Spleen (tissue), 11 donors: ENCODE results near the gene PARD3B. TPM values are rescaled to one million over a fixed set of nuclear protein-coding genes. Genes with fewer than 3 reads are reported as not detected.

Source experiments
- DNase-seq: peaks from one replicate; pipeline ENCODE4 v3.0.0-alpha.2; 2020
- H3K27ac ChIP-seq, 8 donors: fragments of 200-600 bp; sonication (generic) in 7 of 8; 1 replicate in 4 of 8; 2 replicates in 4 of 8; pipeline versions ENCODE4 v1.5.0 to v1.8.0; 2016 to 2021; ENCODE audit warnings: inconsistent platforms in 4 of 8, mild to moderate bottlenecking in 4 of 8, moderate library complexity in 1 of 8
- H3K27me3 ChIP-seq, 7 donors: fragments of 200-600 bp; sonication (generic) in 6 of 7; replicated peaks in 1 of 7; 1 replicate in 4 of 7; 2 replicates in 3 of 7; pipeline versions ENCODE4 v1.5.0 to v1.8.0; 2016 to 2021; ENCODE audit warnings: inconsistent platforms in 3 of 7, mild to moderate bottlenecking in 1 of 7
- H3K36me3 ChIP-seq, 6 donors: fragments of 200-600 bp; sonication (generic) in 5 of 6; 1 replicate in 4 of 6; 2 replicates in 2 of 6; pipeline versions ENCODE4 v1.5.0 to v1.8.0; 2016 to 2021; ENCODE audit warnings: inconsistent platforms in 2 of 6
- H3K4me1 ChIP-seq, 6 donors: fragments of 200-600 bp; sonication (generic) in 5 of 6; 1 replicate in 3 of 6; 2 replicates in 3 of 6; pipeline versions ENCODE4 v1.5.0 to v1.8.0; 2016 to 2021; ENCODE audit warnings: inconsistent platforms in 3 of 6
- H3K4me3 ChIP-seq, 8 donors: fragments of 200-600 bp; sonication (generic) in 7 of 8; 1 replicate in 4 of 8; 2 replicates in 4 of 8; pipeline versions ENCODE4 v1.5.0 to v1.8.0; 2016 to 2021; ENCODE audit warnings: inconsistent platforms in 4 of 8, mild to moderate bottlenecking in 4 of 8, moderate library complexity in 2 of 8
- H3K9me3 ChIP-seq, 8 donors: fragments of 200-600 bp; sonication (generic) in 7 of 8; 1 replicate in 4 of 8; 2 replicates in 4 of 8; pipeline versions ENCODE4 v1.5.0 to v1.8.0; 2016 to 2021; ENCODE audit warnings: inconsistent platforms in 4 of 8
- POLR2A ChIP-seq, 3 donors: fragments of 450-650 bp; IDR thresholded peaks; one replicate each; pipeline ENCODE4 v1.5.1; 2017; ENCODE audit warnings: antibody characterized with exemption in 3 of 3, mild to moderate bottlenecking in 1 of 3
- POLR2AphosphoS5 ChIP-seq, 3 donors: sonication (generic); formaldehyde crosslinking; IDR thresholded peaks; one replicate each; pipeline ENCODE4 v1.5.1; 2017; ENCODE audit warnings: antibody characterized with exemption in 3 of 3
- WGBS, 5 donors: extraction: QIAGEN DNeasy Blood & Tissue Kit in 3 of 5; methylation state at CpG; one replicate each; pipeline versions ENCODE4 v1.1.5 to v1.1.7; 2013 to 2018; 5-methylcytosine and 5-hydroxymethylcytosine counted together
- intact Hi-C: fragments of 100-400 bp; cut with DNase I; formaldehyde crosslinking; loops from one replicate; pipeline ENCODE4 v1.15.0; 2023; ENCODE audit warnings: low total_unique reads
- polyA plus RNA-seq, 3 donors: library from polyadenylated mRNA; stranded (reverse); fragments of 200-250 nt; gene quantifications; one replicate each; pipeline ENCODE4 v1.2.1, GENCODE V29; 2013
- total RNA-seq, 7 donors: library from RNA; depleted of rRNA in 3 of 7; stranded (reverse); fragments of >200 nt in 3 of 7; fragmentation: NEBNext Ultra II Directional in 4 of 7; extraction: Animal tissue kit (Norgen Biotek cat#: 25700) in 4 of 7; gene quantifications; one replicate each; pipeline versions ENCODE4 v1.1.0 to v1.2.1, GENCODE V29; 2016 to 2021
- TF ChIP-seq, protein P1 (sequence below), 11 experiments: fragments of 200-600 bp in 7 of 11; fragments of 450-650 bp in 4 of 11; sonication (generic) in 4 of 11; IDR thresholded peaks in 8 of 11; conservative IDR thresholded peaks in 3 of 11; 1 replicate in 7 of 11; 2 replicates in 4 of 11; pipeline versions ENCODE4 v1.4.0 to v1.8.0; 2016 to 2021; ENCODE audit warnings: antibody characterized with exemption in 11 of 11, inconsistent platforms in 4 of 11, mild to moderate bottlenecking in 1 of 11
- donor health status: healthy with polysubstance abuse.
- donor health status: DM: no; HTN: no; CAD: no; lungs with moderate emphysema.
- donor health status: DM: no; HTN: no; CAD: no.
- donor health status: Bipolar disorder and iron deficiency.
- donor health status: healthy.
- donor health status: DM: no; HTN: no; CAD: no.
- donor health status: DM: yes; HTN: yes; CAD: no.

The PARD3B gene
- total and polyA plus RNA-seq, 10 donors = 0.85 to 27.8 (median 14.7) TPM

DNA sequence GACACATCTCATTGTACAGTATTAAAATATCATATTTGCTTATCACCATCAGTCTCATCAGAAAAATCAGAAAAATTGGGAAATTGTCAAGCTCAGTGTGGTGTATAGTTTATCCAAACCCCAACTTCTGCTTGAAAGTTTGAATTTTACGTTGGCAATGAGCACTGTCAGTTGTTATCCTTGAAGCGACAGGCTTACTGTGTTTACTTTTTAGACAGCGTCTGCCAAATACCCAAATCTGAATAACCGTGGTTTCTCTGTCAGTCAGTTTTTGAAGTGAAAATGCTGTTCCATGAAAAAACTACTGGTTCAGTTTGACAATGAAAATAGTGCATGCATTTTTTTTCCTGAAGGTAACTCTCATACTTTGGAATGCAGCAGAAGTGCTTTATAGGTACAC, 70.2 kb downstream of the PARD3B start:
- no peak for DNase-seq
- TF ChIP-seq POLR2A (IDR thresholded peaks at IDR 0.05) (no peak), POLR2AphosphoS5 (IDR thresholded peaks at IDR 0.05) (no peak)
- TF ChIP-seq, protein P1, sequence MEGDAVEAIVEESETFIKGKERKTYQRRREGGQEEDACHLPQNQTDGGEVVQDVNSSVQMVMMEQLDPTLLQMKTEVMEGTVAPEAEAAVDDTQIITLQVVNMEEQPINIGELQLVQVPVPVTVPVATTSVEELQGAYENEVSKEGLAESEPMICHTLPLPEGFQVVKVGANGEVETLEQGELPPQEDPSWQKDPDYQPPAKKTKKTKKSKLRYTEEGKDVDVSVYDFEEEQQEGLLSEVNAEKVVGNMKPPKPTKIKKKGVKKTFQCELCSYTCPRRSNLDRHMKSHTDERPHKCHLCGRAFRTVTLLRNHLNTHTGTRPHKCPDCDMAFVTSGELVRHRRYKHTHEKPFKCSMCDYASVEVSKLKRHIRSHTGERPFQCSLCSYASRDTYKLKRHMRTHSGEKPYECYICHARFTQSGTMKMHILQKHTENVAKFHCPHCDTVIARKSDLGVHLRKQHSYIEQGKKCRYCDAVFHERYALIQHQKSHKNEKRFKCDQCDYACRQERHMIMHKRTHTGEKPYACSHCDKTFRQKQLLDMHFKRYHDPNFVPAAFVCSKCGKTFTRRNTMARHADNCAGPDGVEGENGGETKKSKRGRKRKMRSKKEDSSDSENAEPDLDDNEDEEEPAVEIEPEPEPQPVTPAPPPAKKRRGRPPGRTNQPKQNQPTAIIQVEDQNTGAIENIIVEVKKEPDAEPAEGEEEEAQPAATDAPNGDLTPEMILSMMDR (IDR thresholded peaks at IDR 0.05 in 8 of 11, conservative IDR thresholded peaks at IDR 0.05 in 3 of 11) = no peak
- H3K27me3 ChIP-seq = no peaks in the 10 kb centered on the region
- H3K4me3 ChIP-seq = no peak overlapping the region
- WGBS, 5 donors = 84 to 97% (median 92%) methylated on average over 4 of the region's 4 CpGs
- no peak overlapping the region for H3K27ac ChIP-seq
- no peaks in the 10 kb centered on the region for H3K4me1 ChIP-seq
- H3K9me3 ChIP-seq = peaks cover 0 to 4% (median 0%) of the 10 kb centered on the region in 8 donors
- intact Hi-C loops = no loop called here
- no peaks in the 10 kb centered on the region for H3K36me3 ChIP-seq

DNA sequence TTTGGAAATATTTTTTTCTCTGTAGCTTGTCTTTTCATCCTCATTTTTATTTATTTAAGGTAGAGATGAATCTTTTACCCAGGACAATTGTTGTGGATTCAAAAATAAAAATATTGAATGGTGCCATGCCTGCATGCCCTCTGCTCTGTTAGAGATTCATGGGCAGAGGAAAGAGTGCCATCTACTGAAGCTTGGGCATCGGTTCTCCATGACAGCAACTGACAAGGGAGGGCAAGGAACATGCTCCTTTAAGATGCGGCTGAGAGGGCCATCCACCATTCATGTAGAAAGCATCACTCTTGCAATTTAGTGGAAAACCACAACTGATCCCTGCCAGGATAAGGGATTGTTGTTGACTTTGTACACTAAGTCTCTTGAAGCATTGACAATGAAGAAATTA, 79.9 kb downstream of the PARD3B start:
- intact Hi-C loops = no loop called here
- Histone ChIP-seq H3K4me3 (no peak overlapping the region), H3K27me3 (no peaks in the 10 kb centered on the region), H3K27ac (no peak overlapping the region), H3K4me1 (no peaks in the 10 kb centered on the region), H3K36me3 (no peaks in the 10 kb centered on the region), H3K9me3 (no peaks in the 10 kb centered on the region)
- no peak for DNase-seq
- TF ChIP-seq POLR2AphosphoS5 (IDR thresholded peaks at IDR 0.05) (no peak), POLR2A (IDR thresholded peaks at IDR 0.05) (no peak)
- TF ChIP-seq, protein P1 (IDR thresholded peaks at IDR 0.05 in 8 of 11, conservative IDR thresholded peaks at IDR 0.05 in 3 of 11) = no peak
- 68 to 93% (median 85%) methylated on average over 2 of the region's 2 CpGs for WGBS, 5 donors

DNA sequence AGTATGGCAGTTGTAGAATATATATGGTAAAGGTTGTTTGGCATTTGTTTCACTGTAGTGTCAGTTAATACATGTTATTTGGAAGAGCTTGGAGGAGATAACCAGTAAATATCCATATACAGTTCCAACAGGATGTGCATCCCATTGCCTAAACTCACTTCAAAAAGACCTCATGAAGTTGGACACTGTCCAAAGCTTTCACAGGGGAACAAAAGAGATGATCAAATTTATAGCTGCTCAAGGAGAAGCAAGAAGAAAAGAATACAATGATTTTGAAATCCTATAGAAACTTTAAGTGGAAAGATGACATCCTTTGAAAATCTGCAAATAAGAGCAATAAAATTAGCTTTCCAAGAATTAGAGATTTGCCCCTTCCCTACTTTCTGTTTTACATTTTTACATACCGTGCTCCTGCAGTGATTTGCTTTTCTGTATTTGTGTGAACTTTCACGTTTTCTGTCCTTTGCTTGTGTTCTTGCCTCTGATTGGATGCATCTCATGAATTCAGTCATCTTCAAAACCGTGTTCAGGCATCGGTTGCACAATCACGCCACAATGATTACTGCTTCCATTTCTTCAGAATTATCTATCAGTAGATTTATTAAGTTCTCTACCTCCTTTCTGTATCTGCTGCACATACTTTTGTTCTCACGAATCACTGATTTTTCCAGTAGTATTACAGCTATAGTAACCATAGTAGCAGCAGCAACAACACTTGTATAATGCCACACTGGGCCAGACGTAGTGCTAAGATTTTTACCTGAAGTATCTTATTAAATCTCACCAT, 83.8 kb downstream of the PARD3B start:
- Histone ChIP-seq H3K27ac (no peak overlapping the region), H3K4me1 (no peaks in the 10 kb centered on the region), H3K4me3 (no peak overlapping the region), H3K36me3 (no peaks in the 10 kb centered on the region), H3K27me3 (no peaks in the 10 kb centered on the region), H3K9me3 (no peaks in the 10 kb centered on the region)
- intact Hi-C loops = no loop called here
- 77 to 89% (median 79%) methylated on average over 7 of the region's 7 CpGs for WGBS, 5 donors
- TF ChIP-seq POLR2A (IDR thresholded peaks at IDR 0.05) (no peak), POLR2AphosphoS5 (IDR thresholded peaks at IDR 0.05) (no peak)
- TF ChIP-seq, protein P1 (IDR thresholded peaks at IDR 0.05 in 8 of 11, conservative IDR thresholded peaks at IDR 0.05 in 3 of 11) = no peak
- no peak for DNase-seq

DNA sequence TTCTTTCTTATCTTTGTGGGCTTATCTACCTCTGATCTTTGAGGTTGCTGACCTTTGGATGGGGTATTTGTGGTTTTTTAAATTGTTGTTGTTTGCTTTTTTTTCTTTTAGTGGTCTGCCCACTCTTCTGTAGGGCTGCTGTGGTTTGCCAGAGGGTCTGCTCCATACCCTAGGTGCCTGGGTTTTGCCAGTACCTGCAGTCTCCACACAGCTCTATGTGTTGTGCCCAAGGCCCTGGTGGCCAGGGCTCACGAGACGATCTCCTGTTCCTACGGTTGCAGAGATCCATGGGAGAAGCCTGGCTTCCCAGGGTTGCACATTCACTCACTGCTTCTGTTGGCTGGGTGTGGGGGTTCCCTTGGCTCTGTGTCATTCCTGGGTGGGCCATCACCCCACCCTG, 87.1 kb downstream of the PARD3B start:
- DNase-seq = no peak
- Histone ChIP-seq H3K36me3 (no peaks in the 10 kb centered on the region), H3K27ac (no peak overlapping the region), H3K4me1 (no peaks in the 10 kb centered on the region), H3K4me3 (no peak overlapping the region), H3K9me3 (no peaks in the 10 kb centered on the region), H3K27me3 (no peaks in the 10 kb centered on the region)
- intact Hi-C loops = no loop called here
- WGBS, 5 donors = 92 to 98% (median 96%) methylated on average over 3 of the region's 3 CpGs
- TF ChIP-seq POLR2A (IDR thresholded peaks at IDR 0.05) = no peak
- TF ChIP-seq, protein P1 (IDR thresholded peaks at IDR 0.05 in 8 of 11, conservative IDR thresholded peaks at IDR 0.05 in 3 of 11) = no peak
- no peak for TF ChIP-seq POLR2AphosphoS5 (IDR thresholded peaks at IDR 0.05)
